ENCODE measurements around the gene GAB1. TPM values are rescaled to one million over a fixed set of nuclear protein-coding genes. Genes with fewer than 3 reads are reported as not detected.
A peak's percentile ranks its signal among the peaks of the same experiment; 100 is the strongest.

The GAB1 gene
- total and polyA plus RNA-seq, 11 donors: 15.3 to 130 (median 80.4) TPM

DNA sequence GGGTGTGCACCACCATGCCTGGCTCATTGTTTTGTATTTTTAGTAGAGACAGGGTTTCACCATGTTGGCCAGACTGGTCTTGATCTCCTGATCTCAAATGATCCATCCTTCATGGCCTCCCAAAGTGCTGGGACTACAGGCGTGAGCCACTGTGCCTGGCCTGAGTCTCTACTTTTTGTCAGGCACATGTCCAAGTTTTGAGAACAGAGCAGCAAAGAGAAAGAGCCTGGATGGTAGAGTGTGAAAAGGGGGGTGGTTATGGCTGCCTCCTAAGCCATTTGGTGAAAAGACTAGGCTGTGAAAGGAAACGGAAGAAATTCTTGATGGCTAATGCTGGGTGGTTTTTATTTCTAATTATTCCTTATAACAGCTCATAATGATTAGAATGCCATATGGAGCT lies 63.4 kb downstream of the GAB1 start:
- intact Hi-C loops (cut with DNase I): loop anchor here in 2 of 10 donors (5.0 kb wide), 2 partner anchors 63 to 77 kb away; partner anchors contain the start of gene GAB1 (in 1 of the 2)
- Histone ChIP-seq H3K27ac (peak overlapping the region in 5 of 12 donors; percentile 6 to 38 (median 21)), H3K36me3 (no peaks in the 10 kb centered on the region), H3K9me3 (no peaks in the 10 kb centered on the region), H3K4me1 (peaks cover 3 to 90% (median 60%) of the 10 kb centered on the region in 12 donors), H3K4me3 (no peak overlapping the region), H3K27me3 (no peaks in the 10 kb centered on the region)
- ATAC-seq (peak in 3 of 4 donors; percentile 29 to 53 (median 47)), DNase-seq (no peak)
- TF ChIP-seq CTCF (IDR thresholded peaks at IDR 0.05) (no peak), POLR2A (IDR thresholded peaks at IDR 0.05) (no peak)
- 43 to 56% (median 50%) methylated on average over 2 of the region's 2 CpGs for WGBS, 4 donors

- DNase-seq (no peak), ATAC-seq (peak; percentile 55 to 84 (median 64))
- Histone ChIP-seq H3K4me1 (peaks cover 8 to 92% (median 69%) of the 10 kb centered on the region in 12 donors), H3K27me3 (no peaks in the 10 kb centered on the region), H3K36me3 (no peaks in the 10 kb centered on the region), H3K9me3 (no peaks in the 10 kb centered on the region), H3K27ac (peak overlapping the region; percentile 24 to 82 (median 67)), H3K4me3 (peak overlapping the region in 8 of 12 donors; percentile 5 to 35 (median 11))
- intact Hi-C loops (cut with DNase I): loop anchor here in 2 of 10 donors (5.0 kb wide), 2 partner anchors 66 to 74 kb away; partner anchors contain the start of gene GAB1 (in 1 of the 2)
- 9 to 15% (median 12%) methylated on average over 4 of the region's 4 CpGs for WGBS, 4 donors
- no peak for TF ChIP-seq CTCF (IDR thresholded peaks at IDR 0.05)
- no peak for TF ChIP-seq POLR2A (IDR thresholded peaks at IDR 0.05)
Observed at GRCh38 chr4:143402776-143403552, 66.3 kb downstream of the GAB1 start.

DNA sequence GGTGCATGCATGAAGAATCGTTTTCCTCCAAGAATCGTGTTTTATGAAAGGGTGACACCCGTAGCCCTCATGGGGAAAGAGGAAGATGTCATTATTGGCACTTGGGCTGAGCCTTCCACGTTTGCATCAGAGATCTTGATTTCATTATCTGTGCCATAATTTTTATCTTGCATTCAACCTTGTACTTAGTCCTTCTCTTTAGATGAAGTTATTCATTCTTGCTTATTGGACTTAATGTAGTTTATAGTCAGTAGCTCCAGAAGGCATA lies 66.8 kb downstream of the GAB1 start:
- Histone ChIP-seq H3K4me1 (peaks cover 8 to 92% (median 70%) of the 10 kb centered on the region in 12 donors), H3K36me3 (no peaks in the 10 kb centered on the region), H3K9me3 (no peaks in the 10 kb centered on the region), H3K27ac (peak overlapping the region; percentile 24 to 82 (median 65)), H3K27me3 (no peaks in the 10 kb centered on the region), H3K4me3 (peak overlapping the region in 8 of 12 donors; percentile 5 to 35 (median 11))
- TF ChIP-seq POLR2A (IDR thresholded peaks at IDR 0.05) (no peak), CTCF (IDR thresholded peaks at IDR 0.05) (no peak)
- intact Hi-C loops (cut with DNase I): loop anchor here in 2 of 10 donors (5.0 kb wide), 2 partner anchors 66 to 74 kb away; partner anchors contain the start of gene GAB1 (in 1 of the 2)
- ATAC-seq (no peak), DNase-seq (no peak)
- 17 to 26% (median 23%) methylated on average over 4 of the region's 4 CpGs for WGBS, 4 donors

DNA sequence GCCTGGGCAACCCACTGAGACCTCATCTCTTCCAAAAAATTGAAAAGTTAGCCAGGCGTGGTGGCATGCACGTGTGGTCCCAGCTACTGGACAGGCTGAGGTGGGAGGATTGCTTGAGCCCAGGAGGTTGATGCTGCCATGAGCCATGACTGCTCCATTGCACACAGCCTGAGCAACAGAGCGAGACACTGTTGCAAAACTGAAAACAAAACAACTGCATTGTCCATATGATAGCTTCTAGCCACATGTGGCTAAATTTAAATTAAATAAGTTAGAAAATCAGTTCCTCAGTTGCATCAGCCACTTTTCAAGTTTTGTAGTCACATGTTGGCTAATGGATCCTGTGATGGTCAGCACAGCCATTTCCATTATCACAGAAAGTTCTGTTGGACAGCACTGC lies 67.9 kb downstream of the GAB1 start:
- 58 to 79% (median 66%) methylated on average over 3 of the region's 3 CpGs for WGBS, 4 donors
- Histone ChIP-seq H3K27me3 (no peaks in the 10 kb centered on the region), H3K4me1 (peaks cover 8 to 93% (median 72%) of the 10 kb centered on the region in 12 donors), H3K9me3 (no peaks in the 10 kb centered on the region), H3K27ac (peak overlapping the region in 6 of 12 donors; percentile 1 to 82 (median 70)), H3K4me3 (no peak overlapping the region), H3K36me3 (no peaks in the 10 kb centered on the region)
- TF ChIP-seq POLR2A (IDR thresholded peaks at IDR 0.05): no peak
- TF ChIP-seq CTCF (IDR thresholded peaks at IDR 0.05): no peak
- no peak for DNase-seq
- no peak for ATAC-seq
- intact Hi-C loops (cut with DNase I): loop anchor here in 2 of 10 donors (5.0 kb wide), 2 partner anchors 67 to 73 kb away; partner anchors contain the start of gene GAB1 (in 1 of the 2)

Measured in heart left ventricle (tissue), 16 donors.